Activated CD4-positive, alpha-beta T cell treated with anti-CD3 and anti-CD28 coated beads for 36 hours (primary cell): Measurements from ENCODE around the gene IFNA10. TPM values are rescaled to one million over a fixed set of nuclear protein-coding genes. Genes with fewer than 3 reads are reported as not detected.
"Not testable (repeated sequence)": the region's sequence is repeated elsewhere in the genome, so short reads cannot be mapped to it uniquely, and the experiment has no call there.

Experiments
- ATAC-seq: fragments of 200-7000 bp; cut with Tn5 transposase; one replicate; pipeline ENCODE4 v1.10.0; 2021; ENCODE audit warnings: mild to moderate bottlenecking, moderate library complexity
- CTCF ChIA-PET: fragments of 350-600 bp; sonication (Branson Sonifier 250); formaldehyde crosslinking; loops from one replicate; lab custom pipeline; 2021; ENCODE audit warnings: antibody characterized with exemption; lab: Charles Lee
- POLR2A ChIA-PET: fragments of 350-600 bp; sonication (Branson Sonifier 250); formaldehyde crosslinking; loops from one replicate; lab custom pipeline; 2021; ENCODE audit warnings: antibody characterized with exemption, inconsistent platforms; lab: Charles Lee
- DNase-seq: peaks from one replicate; pipeline ENCODE4 v3.0.0-alpha.2; 2020
- H3K27ac Mint-ChIP-seq: one replicate; pipeline ENCODE4 v1.8.0; 2021; ENCODE audit warnings: mixed read lengths
- H3K27me3 Mint-ChIP-seq: one replicate; pipeline ENCODE4 v1.8.0; 2021; ENCODE audit warnings: mixed read lengths
- H3K36me3 Mint-ChIP-seq: one replicate; pipeline ENCODE4 v1.8.0; 2021; ENCODE audit warnings: low read depth, mixed read lengths
- H3K4me1 Mint-ChIP-seq: one replicate; pipeline ENCODE4 v1.8.0; 2021; ENCODE audit warnings: mixed read lengths
- H3K4me3 Mint-ChIP-seq: one replicate; pipeline ENCODE4 v1.8.0; 2021; ENCODE audit warnings: mild to moderate bottlenecking, moderate library complexity, mixed read lengths
- H3K9me3 Mint-ChIP-seq: one replicate; pipeline ENCODE4 v1.8.0; 2021; ENCODE audit warnings: low read depth, mixed read lengths
- intact Hi-C, 2 experiments: fragments of 100-400 bp; cut with DNase I in 1 of 2; cut with micrococcal nuclease in 1 of 2; formaldehyde crosslinking; loops; one replicate each; pipeline versions ENCODE4 v1.14.2 to v1.15.1; 2022 to 2024; cut with DNase I, micrococcal nuclease
- total RNA-seq, 2 experiments: library from RNA; stranded (reverse); gene quantifications; one replicate each; pipeline ENCODE4 v1.2.3, GENCODE V29; 2021

IFNA10 gene
- not detected for total RNA-seq

- H3K4me1 Mint-ChIP-seq: not testable (repeated sequence)
- CTCF ChIA-PET: interaction anchor here (0.8 kb wide), 1 partner anchor 119 kb away, joined by 3 read pairs; no protein-coding TSS in a partner anchor
These were observed at the start of gene IFNA10 for GRCh38 chr9:21207043-21207442. IFNA10 (minus strand) TSS chr9:21207143; CDS start chr9:21207097, 46 bp downstream.

GRCh38 chr9:21255538-21256212 lies 48.7 kb upstream of the IFNA10 start:
- Mint-ChIP-seq H3K4me1 (peaks cover 4% of the 10 kb centered on the region), H3K36me3 (no peaks in the 10 kb centered on the region), H3K4me3 (no peak overlapping the region), H3K9me3 (no peaks in the 10 kb centered on the region), H3K27me3 (peaks cover 4% of the 10 kb centered on the region), H3K27ac (no peak overlapping the region)
- DNase-seq (no peak), ATAC-seq (no peak)
- ChIA-PET POLR2A (no interaction called here), CTCF (no interaction called here)
- intact Hi-C loops: no loop called here

More at GRCh38 chr9:21207043-21207442, at the start of gene IFNA10:
- ATAC-seq, H3K4me3 Mint-ChIP-seq, H3K9me3 Mint-ChIP-seq, H3K27ac Mint-ChIP-seq, POLR2A ChIA-PET, intact Hi-C loops, H3K36me3 Mint-ChIP-seq, DNase-seq: not testable (repeated sequence)
- H3K27me3 Mint-ChIP-seq: peaks cover 19% of the 10 kb centered on the region

- H3K4me3 Mint-ChIP-seq: no peak overlapping the region
- no peaks in the 10 kb centered on the region for H3K36me3 Mint-ChIP-seq
- H3K4me1 Mint-ChIP-seq: peaks cover 4% of the 10 kb centered on the region
- ChIA-PET CTCF (interaction anchor here (0.7 to 2.5 kb wide), 16 partner anchors 8 to 456 kb away, joined by 3 to 8 read pairs (median 5); partner anchors contain the start of gene IFNA16), POLR2A (no interaction called here)
- H3K9me3 Mint-ChIP-seq: no peaks in the 10 kb centered on the region
- intact Hi-C loops: no loop called here
- peaks cover 4% of the 10 kb centered on the region for H3K27me3 Mint-ChIP-seq
- no peak overlapping the region for H3K27ac Mint-ChIP-seq
- DNase-seq: peak; percentile 30
- ATAC-seq: peak; percentile 72
These were observed 46.0 kb upstream of the IFNA10 start for GRCh38 chr9:21252721-21253547.

GRCh38 chr9:21251638-21252037 lies 44.7 kb upstream of the IFNA10 start:
- Mint-ChIP-seq H3K36me3 (no peaks in the 10 kb centered on the region), H3K27ac (no peak overlapping the region), H3K4me1 (peaks cover 4% of the 10 kb centered on the region), H3K4me3 (no peak overlapping the region), H3K27me3 (no peaks in the 10 kb centered on the region), H3K9me3 (no peaks in the 10 kb centered on the region)
- ChIA-PET CTCF (interaction anchor here (0.6 to 2.5 kb wide), 14 partner anchors 8 to 250 kb away, joined by 3 to 6 read pairs (median 3); partner anchors contain the start of genes IFNA14 and IFNA16), POLR2A (no interaction called here)
- DNase-seq: no peak
- no peak for ATAC-seq
- intact Hi-C loops: no loop called here

- Mint-ChIP-seq H3K9me3 (no peaks in the 10 kb centered on the region), H3K27me3 (no peaks in the 10 kb centered on the region), H3K4me3 (no peak overlapping the region), H3K4me1 (peaks cover 4% of the 10 kb centered on the region), H3K27ac (no peak overlapping the region), H3K36me3 (no peaks in the 10 kb centered on the region)
- CTCF ChIA-PET: interaction anchor here (0.6 to 2.5 kb wide), 9 partner anchors 11 to 251 kb away, joined by 3 to 6 read pairs (median 3); partner anchors contain the start of gene IFNA14
- no peak for DNase-seq
- POLR2A ChIA-PET: no interaction called here
- ATAC-seq: no peak
- intact Hi-C loops: no loop called here
These were observed 44.2 kb upstream of the IFNA10 start for GRCh38 chr9:21251190-21251589.

- POLR2A ChIA-PET: no interaction called here
- ATAC-seq: no peak
These were observed 37.9 kb upstream of the IFNA10 start for GRCh38 chr9:21244836-21245235.

GRCh38 chr9:21239911-21240310 lies 33.0 kb upstream of the IFNA10 start, which contains the start of gene IFNA14:
IFNA14 (minus strand) TSS chr9:21240005; CDS start chr9:21239935, 70 bp downstream.
- no peaks in the 10 kb centered on the region for H3K36me3 Mint-ChIP-seq
- ChIA-PET POLR2A (no interaction called here), CTCF (interaction anchor here (0.6 to 1.4 kb wide), 3 partner anchors 10 to 772 kb away, joined by 3 read pairs; no protein-coding TSS in a partner anchor)
- H3K4me1 Mint-ChIP-seq: peaks cover 10% of the 10 kb centered on the region
- H3K27me3 Mint-ChIP-seq: peaks cover 7% of the 10 kb centered on the region
- DNase-seq (no peak), ATAC-seq (no peak)
- no peaks in the 10 kb centered on the region for H3K9me3 Mint-ChIP-seq
- intact Hi-C loops: loop anchor here (5.0 to 10.0 kb wide), 3 partner anchors 77 to 547 kb away; no protein-coding TSS in a partner anchor
- H3K27ac Mint-ChIP-seq: no peak within 1 kb of the TSS
- no peak within 1 kb of the TSS for H3K4me3 Mint-ChIP-seq

More at GRCh38 chr9:21244836-21245235, 37.9 kb upstream of the IFNA10 start:
- intact Hi-C loops: no loop called here
- Mint-ChIP-seq H3K9me3 (no peaks in the 10 kb centered on the region), H3K4me3 (no peak overlapping the region), H3K27ac (no peak overlapping the region), H3K27me3 (no peaks in the 10 kb centered on the region), H3K36me3 (no peaks in the 10 kb centered on the region), H3K4me1 (no peaks in the 10 kb centered on the region)
- DNase-seq: no peak
- CTCF ChIA-PET: interaction anchor here (2.2 kb wide), 1 partner anchor 9 kb away, joined by 4 read pairs; no protein-coding TSS in a partner anchor

GRCh38 chr9:21236360-21236714 lies 29.4 kb upstream of the IFNA10 start:
- H3K27ac Mint-ChIP-seq, H3K9me3 Mint-ChIP-seq, POLR2A ChIA-PET, ATAC-seq, H3K36me3 Mint-ChIP-seq, H3K27me3 Mint-ChIP-seq, DNase-seq: not testable (repeated sequence)
- Mint-ChIP-seq H3K4me3 (peak overlapping the region; percentile 11), H3K4me1 (peaks cover 10% of the 10 kb centered on the region)
- CTCF ChIA-PET: interaction anchor here (0.6 to 2.1 kb wide), 16 partner anchors 8 to 219 kb away, joined by 3 to 8 read pairs (median 4); no protein-coding TSS in a partner anchor
- intact Hi-C loops: loop anchor here (5.0 to 10.0 kb wide), 3 partner anchors 81 to 551 kb away; no protein-coding TSS in a partner anchor

- intact Hi-C loops: loop anchor here (1.0 to 10.0 kb wide), 5 partner anchors 82 to 554 kb away; no protein-coding TSS in a partner anchor
- H3K27me3 Mint-ChIP-seq, H3K36me3 Mint-ChIP-seq, H3K9me3 Mint-ChIP-seq, POLR2A ChIA-PET, H3K27ac Mint-ChIP-seq: not testable (repeated sequence)
- CTCF ChIA-PET: interaction anchor here (0.6 to 2.1 kb wide), 17 partner anchors 9 to 220 kb away, joined by 3 to 8 read pairs (median 4); no protein-coding TSS in a partner anchor
- Mint-ChIP-seq H3K4me1 (peaks cover 10% of the 10 kb centered on the region), H3K4me3 (peak overlapping the region; percentile 11)
- DNase-seq: peak; percentile 52
- peak; percentile 77 for ATAC-seq
These were observed 28.8 kb upstream of the IFNA10 start for GRCh38 chr9:21235468-21236359.

GRCh38 chr9:21234153-21234687 lies 27.3 kb upstream of the IFNA10 start:
- no peak for ATAC-seq
- ChIA-PET POLR2A (no interaction called here), CTCF (interaction anchor here (0.6 to 2.1 kb wide), 4 partner anchors 18 to 550 kb away, joined by 3 to 8 read pairs (median 3); no protein-coding TSS in a partner anchor)
- no peak for DNase-seq
- H3K4me3 Mint-ChIP-seq: no peak overlapping the region
- H3K4me1 Mint-ChIP-seq: peaks cover 10% of the 10 kb centered on the region
- no peaks in the 10 kb centered on the region for H3K9me3 Mint-ChIP-seq
- H3K27ac Mint-ChIP-seq: no peak overlapping the region
- H3K27me3 Mint-ChIP-seq: peaks cover 7% of the 10 kb centered on the region
- intact Hi-C loops: loop anchor here in 1 of 2 experiments (10.0 kb wide), 1 partner anchor 221 kb away; no protein-coding TSS in a partner anchor
- no peaks in the 10 kb centered on the region for H3K36me3 Mint-ChIP-seq
